GM20000 (cell line): ENCODE results near the gene LMBR1.

Source experiments
- DNase-seq: peaks from one replicate; pipeline ENCODE4 v3.0.0; 2012; ENCODE audit warnings: low spot score
- TF ChIP-seq, protein P1 (sequence below): IDR thresholded peaks from 2 replicates; pipeline ENCODE4 v1.5.1; 2012; ENCODE audit warnings: mild to moderate bottlenecking, control low read depth; ENCODE audit errors: extremely low read depth, missing control alignments

Gene LMBR1

GRCh38 chr7:156759143-156759542 lies 133.8 kb downstream of the LMBR1 start:
- DNase-seq = no peak
- TF ChIP-seq, protein P1, sequence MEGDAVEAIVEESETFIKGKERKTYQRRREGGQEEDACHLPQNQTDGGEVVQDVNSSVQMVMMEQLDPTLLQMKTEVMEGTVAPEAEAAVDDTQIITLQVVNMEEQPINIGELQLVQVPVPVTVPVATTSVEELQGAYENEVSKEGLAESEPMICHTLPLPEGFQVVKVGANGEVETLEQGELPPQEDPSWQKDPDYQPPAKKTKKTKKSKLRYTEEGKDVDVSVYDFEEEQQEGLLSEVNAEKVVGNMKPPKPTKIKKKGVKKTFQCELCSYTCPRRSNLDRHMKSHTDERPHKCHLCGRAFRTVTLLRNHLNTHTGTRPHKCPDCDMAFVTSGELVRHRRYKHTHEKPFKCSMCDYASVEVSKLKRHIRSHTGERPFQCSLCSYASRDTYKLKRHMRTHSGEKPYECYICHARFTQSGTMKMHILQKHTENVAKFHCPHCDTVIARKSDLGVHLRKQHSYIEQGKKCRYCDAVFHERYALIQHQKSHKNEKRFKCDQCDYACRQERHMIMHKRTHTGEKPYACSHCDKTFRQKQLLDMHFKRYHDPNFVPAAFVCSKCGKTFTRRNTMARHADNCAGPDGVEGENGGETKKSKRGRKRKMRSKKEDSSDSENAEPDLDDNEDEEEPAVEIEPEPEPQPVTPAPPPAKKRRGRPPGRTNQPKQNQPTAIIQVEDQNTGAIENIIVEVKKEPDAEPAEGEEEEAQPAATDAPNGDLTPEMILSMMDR = no peak

DNA sequence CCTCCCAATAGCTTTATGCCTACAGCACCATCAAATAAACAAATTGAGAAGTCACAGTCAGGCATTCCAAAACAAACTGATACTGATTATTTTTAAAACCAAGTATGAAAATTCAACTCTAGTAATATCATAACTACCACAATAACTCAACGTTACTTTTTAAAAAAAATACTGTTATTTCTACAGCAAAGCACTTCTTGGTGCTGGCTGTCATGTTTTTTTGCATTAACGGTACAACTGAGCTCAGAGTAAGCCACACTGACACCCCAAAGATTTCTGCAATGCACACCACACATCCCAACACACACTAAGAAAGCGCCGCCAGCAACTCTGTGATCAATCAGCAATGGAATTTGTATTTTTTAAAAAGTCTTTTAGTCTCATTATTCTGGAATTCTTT lies 138.8 kb downstream of the LMBR1 start:
- no peak for DNase-seq
- TF ChIP-seq, protein P1 = no peak

DNA sequence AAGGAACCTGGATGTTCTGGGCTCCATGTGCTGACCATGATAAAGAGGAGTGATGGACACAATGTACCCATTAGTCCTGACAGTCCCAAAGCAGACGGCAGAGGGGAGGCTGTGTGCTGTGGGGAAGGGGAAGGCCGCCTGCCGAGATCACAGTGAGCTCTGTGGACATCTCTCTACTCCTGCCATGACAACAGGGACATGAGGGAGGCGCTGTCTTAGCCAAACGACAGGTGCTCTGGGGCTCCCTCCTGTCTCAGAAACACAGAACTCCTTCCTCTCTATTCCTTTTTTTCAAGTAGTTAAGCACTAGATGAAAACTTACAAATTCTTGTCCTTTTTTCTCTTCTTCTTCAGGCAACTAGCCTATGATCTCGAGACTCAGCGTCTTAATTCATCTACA lies 139.4 kb downstream of the LMBR1 start:
- DNase-seq = no peak
- TF ChIP-seq, protein P1 = no peak

DNA sequence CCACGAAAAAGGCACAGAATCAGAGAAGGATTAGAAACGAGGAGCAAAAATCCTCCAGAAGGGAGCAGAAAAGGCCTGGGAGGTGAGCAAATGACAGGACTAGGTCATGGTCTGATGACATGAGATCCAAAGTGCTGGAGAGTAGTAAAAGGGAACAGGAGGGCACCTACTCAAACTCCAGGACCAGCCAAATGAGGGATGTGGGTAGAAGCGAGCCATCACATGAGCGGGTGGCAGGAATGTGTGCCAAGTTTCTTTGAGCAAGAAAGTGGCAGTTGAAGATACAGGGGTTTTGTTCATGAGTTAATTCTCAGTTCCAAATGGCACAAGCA lies 139.8 kb downstream of the LMBR1 start:
- DNase-seq = no peak
- TF ChIP-seq, protein P1 = no peak

DNA sequence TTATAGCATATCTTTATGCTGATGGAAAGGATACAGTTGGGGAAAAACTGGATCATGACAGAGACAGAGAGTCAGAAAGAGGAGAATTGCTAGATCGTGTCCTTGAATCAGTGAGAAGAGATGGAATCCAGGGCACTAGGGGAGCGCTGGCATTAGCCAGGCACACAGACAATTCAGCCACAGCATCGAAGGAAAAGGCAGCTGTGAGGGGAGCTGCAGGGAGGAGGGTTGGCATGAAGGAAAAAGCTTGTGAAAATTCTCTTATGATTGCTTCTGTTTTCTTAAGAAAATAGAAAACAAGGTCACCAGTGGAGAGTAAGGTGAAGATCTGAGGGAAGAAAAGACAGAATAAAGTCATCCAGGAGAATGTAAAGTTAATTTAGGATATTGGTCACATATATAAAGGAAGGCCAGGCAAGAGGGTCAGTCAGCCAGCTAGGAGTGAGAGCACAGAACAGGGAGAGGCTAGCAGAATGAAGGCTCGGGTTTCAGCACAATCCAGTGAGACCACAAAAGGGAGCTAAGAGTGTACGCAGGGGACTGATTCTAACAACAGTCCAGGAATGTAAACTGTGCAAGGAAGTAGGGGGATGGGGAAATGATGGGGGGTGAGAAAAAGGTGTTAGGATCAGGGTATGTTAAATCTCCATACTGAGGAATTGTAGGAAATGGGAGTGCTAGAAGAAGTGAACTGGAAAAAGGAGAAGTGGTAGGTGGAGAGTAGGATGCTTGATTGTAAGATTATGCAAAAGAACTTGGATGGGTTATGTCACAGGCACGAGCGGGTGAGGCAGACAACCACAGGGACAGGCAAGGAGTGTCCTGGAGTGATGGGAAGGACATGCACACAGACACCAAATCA lies 140.4 kb downstream of the LMBR1 start:
- TF ChIP-seq, protein P1 = no peak

GRCh38 chr7:156751319-156751718 lies 141.7 kb downstream of the LMBR1 start:
- TF ChIP-seq, protein P1 = no peak
- peak; percentile 11 for DNase-seq

More for the DNA sequence above, 140.4 kb downstream of the LMBR1 start:
- no peak for DNase-seq

DNA sequence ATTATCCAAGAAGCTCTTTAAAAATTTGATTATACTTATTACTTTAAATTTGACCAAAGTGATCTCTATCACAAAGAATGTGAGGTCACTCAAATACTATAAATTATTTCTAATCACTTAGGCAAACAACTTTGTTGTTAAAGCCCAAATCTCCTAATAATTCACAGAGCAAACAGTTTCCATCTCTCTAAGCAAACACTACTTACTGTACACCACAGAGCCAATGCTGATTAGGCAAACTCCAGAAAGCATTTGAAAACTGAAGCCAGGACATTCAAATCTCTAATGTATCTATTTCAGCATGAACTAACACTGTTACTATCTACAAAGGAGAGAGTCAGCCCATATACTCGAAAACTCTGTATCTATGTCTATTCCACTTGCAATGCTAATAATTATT lies 145.3 kb downstream of the LMBR1 start:
- TF ChIP-seq, protein P1 = no peak
- no peak for DNase-seq
